ENCODE results near the gene IKZF1. TPM values are rescaled to one million over a fixed set of nuclear protein-coding genes. Genes with fewer than 3 reads are reported as not detected.
A peak's percentile ranks its signal among the peaks of the same experiment; 100 is the strongest.

IKZF1 gene
- under 0.01 TPM in 1 of 2 replicates, not detected in the other for total RNA-seq

GRCh38 chr7:50304129-50304910 lies at the start of gene IKZF1:
IKZF1 (plus strand) TSS chr7:50304716; CDS start chr7:50319062, 14,346 bp downstream.
- Histone ChIP-seq H2AFZ (ENCODE audit: low read length) (no peak within 1 kb of the TSS), H3K79me2 (ENCODE audit: insufficient read depth, low read length) (no peaks in the 10 kb centered on the region), H3K27ac (ENCODE audit: low read depth, low read length) (no peak within 1 kb of the TSS), H3K4me1 (ENCODE audit: insufficient read depth, low read length) (no peaks in the 10 kb centered on the region), H4K20me1 (ENCODE audit: insufficient read depth, low read length) (no peaks in the 10 kb centered on the region), H3K9me3 (ENCODE audit: low read depth, low read length) (no peaks in the 10 kb centered on the region), H3K27me3 (ENCODE audit: insufficient read depth, low read length) (peaks cover 33% of the 10 kb centered on the region), H3K4me2 (ENCODE audit: insufficient read depth, low read length) (no peak within 1 kb of the TSS), H3K36me3 (ENCODE audit: insufficient read depth, low read length) (no peaks in the 10 kb centered on the region), H3K4me3 (ENCODE audit: insufficient read depth, low read length) (no peak within 1 kb of the TSS)
- TF ChIP-seq, protein P1, sequence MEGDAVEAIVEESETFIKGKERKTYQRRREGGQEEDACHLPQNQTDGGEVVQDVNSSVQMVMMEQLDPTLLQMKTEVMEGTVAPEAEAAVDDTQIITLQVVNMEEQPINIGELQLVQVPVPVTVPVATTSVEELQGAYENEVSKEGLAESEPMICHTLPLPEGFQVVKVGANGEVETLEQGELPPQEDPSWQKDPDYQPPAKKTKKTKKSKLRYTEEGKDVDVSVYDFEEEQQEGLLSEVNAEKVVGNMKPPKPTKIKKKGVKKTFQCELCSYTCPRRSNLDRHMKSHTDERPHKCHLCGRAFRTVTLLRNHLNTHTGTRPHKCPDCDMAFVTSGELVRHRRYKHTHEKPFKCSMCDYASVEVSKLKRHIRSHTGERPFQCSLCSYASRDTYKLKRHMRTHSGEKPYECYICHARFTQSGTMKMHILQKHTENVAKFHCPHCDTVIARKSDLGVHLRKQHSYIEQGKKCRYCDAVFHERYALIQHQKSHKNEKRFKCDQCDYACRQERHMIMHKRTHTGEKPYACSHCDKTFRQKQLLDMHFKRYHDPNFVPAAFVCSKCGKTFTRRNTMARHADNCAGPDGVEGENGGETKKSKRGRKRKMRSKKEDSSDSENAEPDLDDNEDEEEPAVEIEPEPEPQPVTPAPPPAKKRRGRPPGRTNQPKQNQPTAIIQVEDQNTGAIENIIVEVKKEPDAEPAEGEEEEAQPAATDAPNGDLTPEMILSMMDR (IDR thresholded peaks at IDR 0.05; ENCODE audit: extremely low read depth, low read depth, low read length), result no peak
- peak; percentile 61 for DNase-seq (ENCODE audit: insufficient read length, low spot score, missing footprints)

- H3K27ac ChIP-seq (ENCODE audit: low read depth, low read length), result no peak overlapping the region
- no peak overlapping the region for H2AFZ ChIP-seq (ENCODE audit: low read length)
- H3K9me3 ChIP-seq (ENCODE audit: low read depth, low read length), result no peaks in the 10 kb centered on the region
- no peaks in the 10 kb centered on the region for H3K36me3 ChIP-seq (ENCODE audit: insufficient read depth, low read length)
- no peaks in the 10 kb centered on the region for H3K4me1 ChIP-seq (ENCODE audit: insufficient read depth, low read length)
- H3K27me3 ChIP-seq (ENCODE audit: insufficient read depth, low read length), result no peaks in the 10 kb centered on the region
- no peak overlapping the region for H3K4me3 ChIP-seq (ENCODE audit: insufficient read depth, low read length)
- TF ChIP-seq, protein P1 (IDR thresholded peaks at IDR 0.05; ENCODE audit: extremely low read depth, low read depth, low read length), result no peak
- DNase-seq (ENCODE audit: insufficient read length, low spot score, missing footprints), result no peak
- no peaks in the 10 kb centered on the region for H4K20me1 ChIP-seq (ENCODE audit: insufficient read depth, low read length)
- H3K79me2 ChIP-seq (ENCODE audit: insufficient read depth, low read length), result no peaks in the 10 kb centered on the region
- H3K4me2 ChIP-seq (ENCODE audit: insufficient read depth, low read length), result no peak overlapping the region
Measured at GRCh38 chr7:50261593-50261992, 42.9 kb upstream of the IKZF1 start.

DNA sequence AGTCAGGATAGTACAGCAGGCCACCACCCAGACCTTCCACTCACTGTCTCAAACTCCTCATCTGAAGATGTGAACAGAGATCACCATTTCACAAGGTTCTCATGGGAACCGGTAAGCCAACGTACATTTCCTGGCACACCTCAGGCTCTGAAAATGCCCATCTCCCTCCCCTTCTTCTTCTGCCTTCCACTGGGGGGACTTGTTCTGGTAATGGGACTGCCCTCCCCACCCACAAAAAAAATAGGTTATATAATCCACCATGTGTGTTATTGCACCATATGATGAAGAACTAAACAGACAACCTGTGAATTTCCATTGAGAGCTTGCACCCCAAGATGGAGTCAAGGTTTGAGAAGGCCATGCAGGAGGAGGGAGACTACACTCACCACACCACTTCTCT lies 42.1 kb upstream of the IKZF1 start:
- Histone ChIP-seq H3K4me1 (ENCODE audit: insufficient read depth, low read length) (no peaks in the 10 kb centered on the region), H3K9me3 (ENCODE audit: low read depth, low read length) (no peaks in the 10 kb centered on the region), H3K27me3 (ENCODE audit: insufficient read depth, low read length) (no peaks in the 10 kb centered on the region), H2AFZ (ENCODE audit: low read length) (no peak overlapping the region), H4K20me1 (ENCODE audit: insufficient read depth, low read length) (no peaks in the 10 kb centered on the region), H3K27ac (ENCODE audit: low read depth, low read length) (no peak overlapping the region), H3K36me3 (ENCODE audit: insufficient read depth, low read length) (no peaks in the 10 kb centered on the region), H3K79me2 (ENCODE audit: insufficient read depth, low read length) (no peaks in the 10 kb centered on the region), H3K4me3 (ENCODE audit: insufficient read depth, low read length) (no peak overlapping the region), H3K4me2 (ENCODE audit: insufficient read depth, low read length) (no peak overlapping the region)
- DNase-seq (ENCODE audit: insufficient read length, low spot score, missing footprints), result no peak
- TF ChIP-seq, protein P1 (IDR thresholded peaks at IDR 0.05; ENCODE audit: extremely low read depth, low read depth, low read length), result no peak

DNA sequence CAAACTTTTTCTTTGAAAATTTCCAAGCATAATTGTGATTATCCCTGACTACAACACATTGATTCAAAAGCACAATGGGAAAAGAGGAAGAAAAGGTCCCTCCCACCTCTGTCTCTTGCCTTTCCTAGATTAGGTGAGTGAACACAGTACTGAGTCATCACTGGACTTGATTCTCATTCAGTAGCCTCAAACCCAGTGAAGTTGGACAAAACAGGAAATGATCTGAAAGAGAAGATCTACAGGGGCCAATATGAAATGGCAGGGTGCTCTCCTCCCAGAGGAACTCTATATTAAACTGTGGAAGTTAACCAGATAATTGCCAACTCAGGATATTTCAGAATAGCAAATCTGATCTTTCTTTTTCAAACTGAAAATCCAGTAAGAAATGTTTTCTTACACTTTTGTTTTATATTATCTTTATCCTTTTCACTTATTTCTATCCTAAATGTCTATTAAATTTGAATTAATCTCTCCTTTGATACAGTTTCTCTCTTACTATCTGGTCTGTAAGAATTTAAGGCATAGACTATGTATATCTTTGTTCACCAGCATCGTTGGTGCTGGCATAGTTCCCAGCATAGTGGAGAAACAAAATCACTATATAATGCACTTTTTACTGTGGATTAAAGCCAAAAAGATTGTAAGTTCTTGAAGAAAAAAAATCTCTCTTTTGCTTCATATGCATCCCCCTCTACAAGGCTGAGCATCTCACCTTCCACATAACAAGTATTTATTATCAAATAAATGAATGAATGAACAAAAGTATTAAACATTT lies 41.4 kb upstream of the IKZF1 start:
- no peak for DNase-seq (ENCODE audit: insufficient read length, low spot score, missing footprints)
- H3K9me3 ChIP-seq (ENCODE audit: low read depth, low read length), result no peaks in the 10 kb centered on the region
- H3K4me3 ChIP-seq (ENCODE audit: insufficient read depth, low read length), result no peak overlapping the region
- H3K27me3 ChIP-seq (ENCODE audit: insufficient read depth, low read length), result no peaks in the 10 kb centered on the region
- H4K20me1 ChIP-seq (ENCODE audit: insufficient read depth, low read length), result no peaks in the 10 kb centered on the region
- no peaks in the 10 kb centered on the region for H3K4me1 ChIP-seq (ENCODE audit: insufficient read depth, low read length)
- H3K36me3 ChIP-seq (ENCODE audit: insufficient read depth, low read length), result no peaks in the 10 kb centered on the region
- H3K27ac ChIP-seq (ENCODE audit: low read depth, low read length), result no peak overlapping the region
- no peak overlapping the region for H2AFZ ChIP-seq (ENCODE audit: low read length)
- H3K4me2 ChIP-seq (ENCODE audit: insufficient read depth, low read length), result no peak overlapping the region
- H3K79me2 ChIP-seq (ENCODE audit: insufficient read depth, low read length), result no peaks in the 10 kb centered on the region
- TF ChIP-seq, protein P1 (IDR thresholded peaks at IDR 0.05; ENCODE audit: extremely low read depth, low read depth, low read length), result no peak

All from osteoblast (primary cell).